ENCODE measurements around the gene HELQ. TPM values are rescaled to one million over a fixed set of nuclear protein-coding genes. Genes with fewer than 3 reads are reported as not detected.

Gene HELQ
- total RNA-seq, 1 donor from 2014 or later = 14.7 TPM

GRCh38 chr4:83371936-83372335 is 83.7 kb downstream of the HELQ start:
- no peaks in the 10 kb centered on the region for H3K9me3 Mint-ChIP-seq (ENCODE audit: unreplicated experiment)
- no peak overlapping the region for H3K27ac Mint-ChIP-seq (ENCODE audit: unreplicated experiment)
- H3K27me3 Mint-ChIP-seq (ENCODE audit: unreplicated experiment) = no peaks in the 10 kb centered on the region
- DNase-seq (ENCODE audit: low spot score) = no peak
- no peak for TF ChIP-seq CTCF (IDR thresholded peaks at IDR 0.05; ENCODE audit: unreplicated experiment)
- peaks cover 1% of the 10 kb centered on the region for H3K36me3 Mint-ChIP-seq (ENCODE audit: low read depth, unreplicated experiment)
- peaks cover 13% of the 10 kb centered on the region for H3K4me1 Mint-ChIP-seq (ENCODE audit: unreplicated experiment)
- H3K4me3 Mint-ChIP-seq (ENCODE audit: unreplicated experiment) = no peak overlapping the region

- DNase-seq (ENCODE audit: low spot score) = no peak
- no peaks in the 10 kb centered on the region for H3K9me3 Mint-ChIP-seq (ENCODE audit: unreplicated experiment)
- H3K4me1 Mint-ChIP-seq (ENCODE audit: unreplicated experiment) = peaks cover 13% of the 10 kb centered on the region
- no peak overlapping the region for H3K4me3 Mint-ChIP-seq (ENCODE audit: unreplicated experiment)
- no peaks in the 10 kb centered on the region for H3K36me3 Mint-ChIP-seq (ENCODE audit: low read depth, unreplicated experiment)
- no peaks in the 10 kb centered on the region for H3K27me3 Mint-ChIP-seq (ENCODE audit: unreplicated experiment)
- H3K27ac Mint-ChIP-seq (ENCODE audit: unreplicated experiment) = no peak overlapping the region
- no peak for TF ChIP-seq CTCF (IDR thresholded peaks at IDR 0.05; ENCODE audit: unreplicated experiment)
These were observed 84.4 kb downstream of the HELQ start for GRCh38 chr4:83371235-83371634.

GRCh38 chr4:83370640-83370906 is 85.0 kb downstream of the HELQ start:
- no peak for DNase-seq (ENCODE audit: low spot score)
- TF ChIP-seq CTCF (IDR thresholded peaks at IDR 0.05; ENCODE audit: unreplicated experiment) = no peak
- Mint-ChIP-seq H3K27ac (ENCODE audit: unreplicated experiment) (no peak overlapping the region), H3K36me3 (ENCODE audit: low read depth, unreplicated experiment) (no peaks in the 10 kb centered on the region), H3K9me3 (ENCODE audit: unreplicated experiment) (no peaks in the 10 kb centered on the region), H3K4me3 (ENCODE audit: unreplicated experiment) (no peak overlapping the region), H3K4me1 (ENCODE audit: unreplicated experiment) (peaks cover 13% of the 10 kb centered on the region), H3K27me3 (ENCODE audit: unreplicated experiment) (no peaks in the 10 kb centered on the region)

GRCh38 chr4:83369831-83370639 is 85.6 kb downstream of the HELQ start:
- H3K36me3 Mint-ChIP-seq (ENCODE audit: low read depth, unreplicated experiment) = no peaks in the 10 kb centered on the region
- H3K27ac Mint-ChIP-seq (ENCODE audit: unreplicated experiment) = no peak overlapping the region
- H3K9me3 Mint-ChIP-seq (ENCODE audit: unreplicated experiment) = no peaks in the 10 kb centered on the region
- no peak overlapping the region for H3K4me3 Mint-ChIP-seq (ENCODE audit: unreplicated experiment)
- no peak for TF ChIP-seq CTCF (IDR thresholded peaks at IDR 0.05; ENCODE audit: unreplicated experiment)
- peaks cover 13% of the 10 kb centered on the region for H3K4me1 Mint-ChIP-seq (ENCODE audit: unreplicated experiment)
- no peaks in the 10 kb centered on the region for H3K27me3 Mint-ChIP-seq (ENCODE audit: unreplicated experiment)
- no peak for DNase-seq (ENCODE audit: low spot score)

- TF ChIP-seq CTCF (IDR thresholded peaks at IDR 0.05; ENCODE audit: unreplicated experiment) = no peak
- Mint-ChIP-seq H3K4me1 (ENCODE audit: unreplicated experiment) (peaks cover 2% of the 10 kb centered on the region), H3K27me3 (ENCODE audit: unreplicated experiment) (peaks cover 1% of the 10 kb centered on the region), H3K9me3 (ENCODE audit: unreplicated experiment) (no peaks in the 10 kb centered on the region), H3K27ac (ENCODE audit: unreplicated experiment) (no peak overlapping the region), H3K4me3 (ENCODE audit: unreplicated experiment) (no peak overlapping the region), H3K36me3 (ENCODE audit: low read depth, unreplicated experiment) (no peaks in the 10 kb centered on the region)
- no peak for DNase-seq (ENCODE audit: low spot score)
These were observed 91.3 kb downstream of the HELQ start for GRCh38 chr4:83364312-83364711.
